Suppressor macrophage (primary cell): ENCODE data around the gene AKAP14.
A peak's percentile ranks its signal among the peaks of the same experiment; 100 is the strongest.
"Not testable (repeated sequence)": the region's sequence is repeated elsewhere in the genome, so short reads cannot be mapped to it uniquely, and the experiment has no call there.

Experiments
- DNase-seq, 4 experiments: peaks; one replicate each; pipeline ENCODE4 v3.0.0-alpha.2; 2020 to 2022
- total RNA-seq, 17 experiments: gene quantifications; one replicate each; lab custom pipeline; 2026; ENCODE audit warnings: mixed read lengths in 6 of 17, inconsistent platforms in 3 of 17; lab: John Stamatoyannopoulos, UW

The AKAP14 gene
- 0 to 0.66 (median 0) reads per million in 17 experiments for total RNA-seq

- no peak for DNase-seq
Observed at GRCh38 chrX:119895843-119896326, at the start of gene AKAP14. Gene AKAP14 (plus strand): TSS chrX:119895893. CDS start chrX:119903224, 7,331 bp downstream.

DNA sequence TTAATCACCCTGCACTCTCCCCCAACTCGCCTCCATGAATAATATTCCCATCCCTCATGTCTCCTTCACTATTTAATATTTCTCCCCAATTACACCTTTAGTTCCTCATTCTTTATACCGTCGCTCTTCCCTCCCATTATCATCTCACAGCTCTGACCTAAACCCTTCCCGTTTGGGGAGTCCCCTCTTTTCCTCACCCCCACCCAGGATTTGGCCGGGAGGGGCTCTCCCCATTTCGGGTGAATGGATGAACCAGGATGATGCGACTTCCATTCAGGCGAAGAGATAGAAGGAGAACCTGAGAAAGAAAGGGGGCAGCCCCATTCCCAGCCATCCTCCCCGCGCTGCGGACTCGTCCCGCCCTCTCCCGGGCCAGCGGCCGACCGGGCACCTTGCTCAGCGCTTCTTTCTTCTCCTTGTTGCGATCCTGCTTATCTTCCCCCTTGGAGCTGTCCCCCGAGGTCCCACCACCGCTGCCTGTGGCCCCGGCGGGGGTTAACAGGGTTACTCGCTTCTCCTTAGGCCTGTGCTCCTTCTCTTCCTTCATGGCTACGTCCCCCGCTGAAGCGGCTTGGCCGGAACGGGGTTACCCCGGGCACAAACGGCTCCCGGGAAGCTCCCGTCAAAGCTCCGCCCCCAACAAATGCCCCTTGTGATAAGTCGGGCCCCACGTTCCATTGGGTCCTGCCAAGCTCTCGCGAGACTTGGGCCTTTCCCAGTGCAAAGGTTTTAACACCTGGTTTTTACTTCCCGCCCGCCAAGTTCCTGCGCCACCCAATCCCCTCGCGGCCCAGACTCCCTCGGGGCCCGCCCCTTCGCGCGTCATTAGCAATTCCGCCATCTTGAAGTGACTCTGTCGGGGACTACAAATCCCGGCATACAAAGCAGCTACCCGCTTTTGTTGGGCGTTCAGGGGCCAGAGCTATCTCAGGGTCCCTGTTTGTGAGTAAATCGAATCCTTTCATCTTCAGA lies 43.0 kb upstream of the AKAP14 start, which contains the start of gene UPF3B:
Gene UPF3B, minus strand, starts transcription at position 582 of the 972 bp plus-strand sequence. Its CDS starts 35 bp downstream, at position 547.
- peak; percentile 95 to 98 (median 98) for DNase-seq

DNA sequence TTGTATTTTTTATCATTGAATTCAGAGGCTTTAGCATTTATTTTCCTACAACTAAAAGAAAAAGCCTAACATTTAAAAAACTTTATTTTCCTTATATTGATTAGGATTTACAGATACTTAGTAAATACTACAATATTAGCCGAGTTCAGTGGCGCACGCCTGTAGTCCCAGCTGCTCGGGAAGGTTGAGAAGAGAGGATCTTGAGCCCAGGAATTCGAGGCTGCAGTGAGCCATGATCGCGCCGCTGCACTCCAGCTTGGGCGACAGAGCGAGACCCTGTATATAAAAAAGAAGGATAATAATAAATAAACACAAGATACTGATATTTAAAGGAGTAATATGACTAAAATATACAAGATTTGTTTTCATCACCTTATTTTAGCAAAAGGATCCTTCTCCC lies 42.2 kb upstream of the AKAP14 start:
- peak in 1 of 4 experiments; percentile 3 for DNase-seq

DNA sequence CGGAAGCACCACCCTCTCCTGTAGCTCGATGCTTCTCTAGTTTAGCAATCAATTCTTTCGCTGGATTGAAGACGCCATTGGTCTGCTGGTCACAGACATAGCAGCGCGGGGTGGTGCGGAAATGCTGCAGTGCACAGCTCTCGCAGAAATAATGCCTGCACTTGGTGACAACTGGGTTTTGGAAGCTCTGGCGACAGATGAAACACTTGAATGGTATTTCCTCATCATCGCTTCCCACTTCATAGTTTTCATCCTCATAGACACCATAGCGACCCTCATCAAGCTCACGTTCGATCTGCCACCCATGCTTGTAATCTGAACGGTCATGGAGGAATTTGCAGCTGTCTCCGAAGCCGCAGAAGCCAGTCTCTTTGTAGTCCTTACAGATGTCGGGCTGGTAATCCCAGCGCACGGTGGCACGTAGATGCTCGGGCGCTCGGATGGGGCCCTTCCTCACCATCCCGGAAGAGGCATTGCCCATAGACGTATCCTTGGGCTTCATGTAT lies 25.0 kb upstream of the AKAP14 start:
- peak; percentile 49 to 65 (median 52) for DNase-seq

DNA sequence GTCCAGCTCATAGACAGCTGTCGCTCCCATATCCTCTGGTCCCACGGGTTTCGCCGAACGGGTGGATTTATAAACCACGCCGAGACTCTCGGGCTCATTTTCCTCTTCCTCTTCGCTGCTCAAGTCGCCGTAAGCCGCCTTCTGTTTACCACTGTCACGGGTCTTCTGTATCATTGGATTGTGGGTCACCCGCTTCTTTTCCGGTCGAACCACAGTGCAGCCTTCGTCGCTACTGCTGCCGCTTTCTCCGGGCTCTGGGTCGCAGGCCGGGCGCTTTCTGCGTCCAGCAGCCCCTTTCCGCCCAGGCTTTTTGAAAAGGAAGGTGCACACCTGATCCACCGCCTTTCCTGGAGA lies 24.5 kb upstream of the AKAP14 start:
- DNase-seq: peak; percentile 52 to 69 (median 60)

DNA sequence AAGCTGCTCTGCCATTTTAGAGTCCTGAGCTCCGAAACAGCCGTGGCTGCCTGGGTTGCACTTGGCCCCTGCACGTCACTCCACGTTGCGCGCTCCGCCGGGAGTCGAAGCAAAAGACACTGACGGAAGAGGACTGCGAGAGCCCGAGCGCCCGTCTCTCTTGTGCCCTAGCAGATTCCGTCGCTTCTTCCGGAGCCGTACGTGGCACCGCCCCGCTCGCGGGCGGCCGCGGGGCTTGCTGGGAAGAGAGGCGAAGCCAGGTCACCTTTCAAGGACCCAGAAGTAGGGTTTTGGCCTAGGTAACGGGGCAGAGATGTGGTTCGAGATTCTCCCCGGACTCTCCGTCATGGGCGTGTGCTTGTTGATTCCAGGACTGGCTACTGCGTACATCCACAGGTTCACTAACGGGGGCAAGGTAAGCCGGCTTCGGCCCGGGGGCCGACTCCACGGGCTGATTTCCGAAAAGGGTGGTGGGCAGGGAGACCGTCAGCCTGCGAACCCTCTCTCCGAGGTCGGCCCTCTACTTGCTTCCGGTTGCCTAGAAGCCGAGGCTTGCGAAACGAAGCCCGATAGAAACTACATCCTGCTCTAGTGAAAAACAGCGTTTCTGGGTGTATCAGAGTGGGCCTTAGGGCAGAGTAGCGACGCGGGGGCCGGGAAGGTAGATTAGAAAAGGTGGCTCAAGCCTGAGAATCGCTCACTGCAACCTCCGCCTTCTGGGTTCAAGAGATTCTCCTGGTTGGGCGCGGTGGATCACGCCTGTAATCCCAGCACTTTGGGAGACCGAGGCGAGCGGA lies 23.9 kb upstream of the AKAP14 start, which contains the start of the genes NDUFA1 and RNF113A:
Gene NDUFA1, plus strand, starts transcription at position 234 of the 797 bp plus-strand sequence. Its CDS starts 80 bp downstream, at position 314.
Gene RNF113A, minus strand, starts transcription at position 135 of the 797 bp plus-strand sequence. Its CDS starts 120 bp downstream, at position 15.
- DNase-seq: peak; percentile 89 to 94 (median 92)

DNA sequence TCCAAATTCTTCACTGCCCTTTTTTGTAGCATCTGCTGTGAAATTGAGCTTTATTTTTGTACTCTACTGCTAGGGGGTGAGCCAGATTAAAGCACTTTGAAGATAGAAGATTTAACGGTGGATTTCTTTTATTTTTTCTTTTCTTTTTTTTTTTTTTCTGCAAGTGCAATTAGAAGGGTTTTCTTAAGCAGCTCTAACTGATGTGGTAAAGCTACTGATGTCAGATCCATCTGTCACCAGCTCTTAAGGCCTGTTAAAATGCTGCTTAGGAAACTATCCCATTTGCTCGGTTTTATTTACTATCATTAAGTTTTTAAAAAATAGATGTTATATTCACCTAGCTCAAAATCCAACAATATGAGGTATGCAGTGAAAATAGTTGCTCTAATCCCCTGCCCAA lies 17.0 kb upstream of the AKAP14 start:
- DNase-seq: no peak

GRCh38 chrX:119880076-119880475 lies 15.6 kb upstream of the AKAP14 start:
- DNase-seq: no peak

DNA sequence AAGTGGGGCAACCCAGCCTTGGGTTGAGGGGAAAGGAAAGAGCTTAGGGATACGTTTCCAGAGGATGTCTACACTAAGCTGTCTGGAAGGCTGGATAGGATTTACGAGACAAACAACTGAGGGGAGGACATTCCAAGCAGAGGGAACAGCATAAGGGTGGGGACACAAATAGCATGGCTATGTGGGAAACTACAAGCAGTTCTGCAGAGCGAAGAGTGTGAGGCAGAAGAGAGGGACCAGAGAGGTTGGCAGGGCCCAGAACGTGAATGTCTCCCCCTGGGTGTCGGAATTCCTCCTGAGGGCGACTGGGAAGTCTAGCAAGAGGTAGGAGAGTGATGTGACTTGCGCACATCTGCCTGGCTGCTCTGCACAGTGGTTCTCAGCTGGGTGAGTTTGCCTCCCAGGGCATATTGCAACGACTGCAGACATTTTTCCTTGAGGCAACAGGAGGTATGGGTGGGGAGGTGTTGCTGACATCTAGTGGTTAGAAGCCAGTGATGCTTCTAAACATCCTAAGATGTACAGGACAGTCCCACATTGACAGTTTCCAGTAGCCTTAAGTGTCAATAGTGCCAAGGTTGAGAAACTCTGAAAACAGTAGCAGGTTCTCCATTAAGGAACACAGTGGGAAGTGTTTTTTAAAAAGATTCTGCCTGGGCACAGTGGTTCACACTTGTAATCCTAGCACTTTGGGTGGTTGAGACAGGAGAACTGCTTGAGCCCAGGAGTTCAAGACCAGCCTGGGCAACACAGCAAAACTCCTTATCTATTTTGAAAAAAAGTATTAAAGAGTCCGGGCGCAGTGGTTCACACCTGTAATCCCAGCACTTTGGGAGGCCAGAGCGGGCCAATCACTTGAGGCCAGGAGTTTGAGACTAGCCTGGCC lies 14.9 kb upstream of the AKAP14 start:
- DNase-seq: peak; percentile 26 to 62 (median 54)

DNA sequence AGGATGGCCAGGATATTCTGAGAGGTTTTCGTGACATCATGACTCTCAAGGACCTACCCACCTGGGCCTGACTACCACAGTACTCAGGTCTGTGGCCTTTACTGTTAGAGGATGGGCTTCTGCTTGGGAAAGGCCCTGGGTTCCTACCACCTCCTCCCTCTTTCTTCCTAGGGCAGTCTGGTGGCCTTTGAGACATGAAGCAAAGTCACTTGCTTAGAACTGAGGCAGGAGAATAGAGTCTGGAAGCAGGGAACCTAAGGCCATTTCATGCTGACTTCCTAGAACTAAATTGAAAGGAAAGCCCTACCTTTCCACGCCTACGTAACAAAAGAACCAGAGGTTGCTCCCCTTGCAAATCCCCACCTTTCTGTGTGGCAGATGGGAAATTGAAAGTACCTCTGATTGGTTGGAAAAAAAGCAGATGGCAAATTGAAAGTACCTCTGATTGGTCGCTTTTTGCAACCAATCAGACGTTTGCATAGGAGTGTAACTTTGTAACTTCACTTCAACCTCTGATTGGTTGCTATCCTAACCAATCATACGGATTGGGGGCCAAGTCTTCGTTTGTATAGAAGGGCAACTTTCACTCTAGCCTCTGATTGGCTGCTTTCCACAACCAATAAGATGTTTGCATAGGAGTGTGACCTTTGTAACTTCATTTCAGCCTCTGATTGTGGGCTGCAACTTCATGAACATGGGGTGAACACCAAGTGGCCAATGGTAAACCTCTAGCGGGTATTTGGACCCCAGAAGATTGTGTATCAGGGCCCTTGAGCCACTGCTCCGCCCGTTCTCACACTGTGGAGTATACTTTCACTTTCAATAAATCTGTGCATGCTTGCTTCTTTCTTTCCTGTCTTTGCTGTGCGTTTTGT lies 9.9 kb upstream of the AKAP14 start:
- DNase-seq: peak in 3 of 4 experiments; percentile 14 to 48 (median 38)

GRCh38 chrX:119887721-119888425 lies 7.8 kb upstream of the AKAP14 start:
- DNase-seq: peak; percentile 66 to 83 (median 74)

- not testable (repeated sequence) for DNase-seq
Observed at GRCh38 chrX:119890626-119891025, 5.1 kb upstream of the AKAP14 start.

DNA sequence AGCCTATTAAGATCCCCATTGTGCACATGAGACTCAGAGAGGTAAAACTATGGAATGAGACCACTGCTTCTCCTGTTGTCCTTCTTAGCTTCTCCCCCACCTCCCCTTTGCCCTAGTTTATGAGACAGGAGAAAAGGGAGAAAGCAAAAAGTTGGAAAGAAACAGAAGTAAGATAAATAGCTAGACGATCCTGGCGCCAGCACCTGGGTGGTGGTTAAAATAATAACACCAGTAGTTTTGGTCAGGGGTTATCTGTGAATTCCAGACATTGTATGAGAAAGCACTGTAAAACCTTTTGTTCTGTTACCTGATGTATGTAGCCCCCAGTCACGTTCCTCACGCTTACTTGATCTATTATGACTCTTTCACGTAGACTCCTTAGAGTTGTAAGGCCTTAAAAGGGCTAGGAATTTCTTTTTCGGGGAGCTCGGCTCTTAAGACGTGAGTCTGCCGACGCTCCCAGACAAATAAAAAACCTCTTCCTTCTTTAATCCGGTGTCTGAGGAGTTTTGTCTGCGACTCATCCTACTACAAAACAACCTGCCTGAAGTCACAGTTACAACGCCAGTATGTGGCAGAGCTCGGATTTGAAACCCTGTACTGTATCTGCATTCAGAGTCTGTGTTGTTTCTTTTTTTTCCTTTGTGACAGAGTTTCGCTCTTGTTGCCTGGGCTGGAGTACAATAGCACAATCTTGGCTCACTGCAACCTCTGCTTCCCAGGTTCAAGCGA lies 3.6 kb upstream of the AKAP14 start:
- DNase-seq: not testable (repeated sequence)

DNA sequence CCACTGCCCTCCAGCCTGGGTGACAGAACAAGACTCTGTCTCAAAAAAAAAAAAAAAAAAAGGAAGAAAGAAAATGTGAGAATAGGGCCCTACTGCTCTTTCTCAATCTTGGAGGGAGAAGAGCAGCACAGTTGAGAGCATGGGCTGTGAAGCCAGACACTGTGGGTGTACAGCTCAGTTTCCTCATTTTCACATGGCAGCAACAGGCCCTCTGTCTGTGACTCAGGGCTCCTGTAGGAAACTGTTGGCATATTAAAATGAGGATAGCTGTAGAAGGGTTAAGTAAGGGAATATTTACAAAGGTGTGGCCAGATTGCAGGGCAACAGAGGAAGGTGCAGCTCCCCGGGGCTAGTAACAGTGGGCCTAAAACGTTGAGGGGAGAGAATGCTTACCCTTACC lies 3.4 kb downstream of the AKAP14 start:
- peak; percentile 73 to 93 (median 81) for DNase-seq

DNA sequence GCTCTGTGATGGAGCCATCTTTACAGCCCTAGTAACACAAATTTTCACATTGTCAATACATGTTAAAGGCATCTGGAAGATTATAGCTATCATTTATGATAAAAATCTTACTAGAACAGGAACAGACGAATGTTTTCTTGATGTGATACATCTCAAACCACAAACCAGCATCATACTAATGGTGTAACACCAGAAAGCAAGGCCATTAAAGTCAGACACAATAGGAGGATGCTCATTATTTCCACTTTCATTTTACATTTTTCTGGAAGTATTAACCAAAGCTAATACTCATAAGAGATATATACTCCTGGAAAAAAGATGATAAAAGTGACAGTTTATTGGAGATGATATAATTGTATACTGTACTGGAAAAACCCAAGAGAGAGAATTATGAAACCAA lies 5.3 kb downstream of the AKAP14 start:
- DNase-seq: no peak

- DNase-seq: no peak
Observed at GRCh38 chrX:119916310-119916709, 20.6 kb downstream of the AKAP14 start.

DNA sequence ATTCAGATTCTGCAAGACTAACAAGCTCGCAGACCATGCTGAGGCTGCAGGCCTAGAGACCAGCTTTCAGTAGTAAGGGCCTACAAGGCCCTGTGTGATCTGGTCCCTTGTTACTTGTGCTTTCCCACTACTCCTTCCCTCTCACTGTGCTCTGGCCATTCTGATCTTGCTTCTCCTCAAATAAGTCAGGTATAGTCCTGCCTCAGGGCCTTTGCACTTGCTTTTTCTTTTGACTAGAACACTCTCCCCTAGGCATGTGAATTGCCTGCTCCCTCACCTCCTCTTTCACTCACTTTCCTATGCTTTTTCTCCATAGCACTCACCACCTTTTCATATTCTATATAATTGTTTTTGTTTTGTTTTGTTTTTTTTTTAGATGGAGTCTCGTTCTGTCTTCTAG lies 22.2 kb downstream of the AKAP14 start:
- no peak for DNase-seq

DNA sequence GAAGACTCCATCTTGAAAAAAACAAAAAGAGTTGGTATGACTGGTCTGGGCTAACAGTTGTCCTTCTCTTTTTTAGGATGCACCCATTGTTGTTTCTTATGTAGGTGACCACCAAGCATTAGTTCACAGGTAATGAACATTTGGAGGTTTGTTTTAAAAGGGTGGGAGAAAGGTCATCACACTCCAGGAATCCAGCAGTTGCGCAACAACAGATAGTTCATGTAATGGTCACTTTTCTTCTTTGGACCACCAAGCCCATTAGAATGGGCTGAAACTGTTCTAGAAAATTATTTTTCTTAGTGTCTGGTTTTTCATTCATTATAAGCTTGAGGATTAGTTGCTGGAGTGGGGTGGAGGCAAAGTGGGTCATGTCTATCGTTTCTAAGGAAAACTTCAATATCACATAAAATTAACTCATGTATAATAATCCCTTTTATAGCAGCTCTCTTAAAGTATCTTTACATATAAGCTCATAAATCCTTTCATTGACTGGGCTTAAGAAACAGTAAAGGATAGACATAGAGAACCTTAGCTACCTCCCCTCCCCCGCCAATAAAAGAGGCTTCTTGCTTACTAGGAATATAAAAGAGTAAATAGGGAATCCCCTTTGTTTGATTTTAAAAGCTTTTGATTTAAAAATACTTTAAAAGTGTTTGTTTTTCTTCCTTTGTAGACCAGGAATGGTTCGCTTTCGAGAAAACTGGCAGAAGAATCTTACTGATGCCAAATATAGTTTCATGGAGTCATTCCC lies 24.3 kb downstream of the AKAP14 start:
- no peak for DNase-seq
